NCI-H69 (cell line): ENCODE data around the gene DCP1A.
A peak's percentile ranks its signal among the peaks of the same experiment; 100 is the strongest.

ENCODE experiments used
- DNase-seq: peaks from one replicate; lab custom pipeline; 2025; lab: John Stamatoyannopoulos, UW

Gene DCP1A

DNA sequence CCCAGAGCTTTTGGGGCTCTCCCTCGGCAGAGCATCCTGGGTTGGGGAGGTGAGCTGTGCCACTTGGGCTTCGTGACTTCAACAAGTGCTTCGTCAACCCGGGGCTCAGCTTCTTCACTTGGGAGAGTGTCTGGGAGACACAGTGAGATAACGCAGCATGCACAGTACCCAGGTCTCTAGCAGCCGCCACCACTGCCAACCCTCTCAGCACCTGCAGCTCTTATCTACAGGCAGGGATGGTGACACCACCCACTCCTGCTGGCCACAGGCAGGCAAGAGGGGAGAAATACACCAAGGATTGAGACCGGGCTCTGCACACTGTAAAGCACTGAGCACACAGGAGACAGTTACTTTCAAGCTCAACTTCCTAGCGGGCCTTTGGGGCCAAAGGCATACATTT, 103.1 kb downstream of the DCP1A start:
- DNase-seq: no peak

- DNase-seq: no peak
These were observed 103.6 kb downstream of the DCP1A start for GRCh38 chr3:53243785-53244184.

- peak; percentile 88 for DNase-seq
These were observed 104.2 kb downstream of the DCP1A start for GRCh38 chr3:53243165-53243564.

DNA sequence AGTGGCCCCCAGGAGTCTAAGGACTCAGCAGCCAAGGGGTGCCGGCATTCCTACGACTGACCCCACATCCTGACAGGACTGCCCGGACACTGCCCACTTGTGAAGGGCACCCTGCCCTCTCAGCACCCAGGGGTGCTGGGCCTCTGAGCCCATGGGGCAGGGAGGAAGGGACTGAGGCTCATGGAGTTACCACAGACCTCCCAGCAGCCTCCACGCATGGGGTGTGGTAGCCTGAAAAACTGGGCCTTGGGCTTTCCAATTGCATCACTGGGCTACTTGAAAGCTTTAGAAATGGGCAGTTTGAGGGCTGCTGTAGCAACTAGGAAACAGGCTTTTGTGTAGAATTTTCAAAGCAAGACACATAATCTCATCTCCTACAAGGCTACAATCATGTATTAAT, 104.7 kb downstream of the DCP1A start:
- DNase-seq: no peak

DNA sequence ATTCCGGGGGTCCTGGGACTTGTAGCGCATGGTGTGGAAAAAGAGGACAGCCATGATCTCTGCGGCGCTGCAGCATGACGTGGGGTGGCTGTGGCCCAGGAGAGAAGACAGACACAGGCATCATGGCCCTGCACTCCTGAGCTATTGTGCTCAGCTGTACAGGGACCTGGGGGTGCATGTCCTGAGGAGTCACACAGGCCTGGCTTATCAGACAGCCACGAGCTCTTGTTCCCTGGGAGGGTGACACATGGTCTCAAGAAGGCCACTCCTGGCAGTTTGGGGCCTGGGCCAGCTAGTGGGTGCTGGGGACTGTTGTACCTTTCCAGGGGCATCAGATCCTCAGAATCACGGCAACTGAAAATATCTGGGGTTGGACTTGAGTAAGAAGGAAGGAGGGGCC, 105.2 kb downstream of the DCP1A start:
- no peak for DNase-seq

GRCh38 chr3:53240989-53241972, 106.1 kb downstream of the DCP1A start:
- no peak for DNase-seq

- no peak for DNase-seq
These were observed 107.5 kb downstream of the DCP1A start for GRCh38 chr3:53239800-53240199.

GRCh38 chr3:53238886-53239285, 108.5 kb downstream of the DCP1A start:
- DNase-seq: no peak

DNA sequence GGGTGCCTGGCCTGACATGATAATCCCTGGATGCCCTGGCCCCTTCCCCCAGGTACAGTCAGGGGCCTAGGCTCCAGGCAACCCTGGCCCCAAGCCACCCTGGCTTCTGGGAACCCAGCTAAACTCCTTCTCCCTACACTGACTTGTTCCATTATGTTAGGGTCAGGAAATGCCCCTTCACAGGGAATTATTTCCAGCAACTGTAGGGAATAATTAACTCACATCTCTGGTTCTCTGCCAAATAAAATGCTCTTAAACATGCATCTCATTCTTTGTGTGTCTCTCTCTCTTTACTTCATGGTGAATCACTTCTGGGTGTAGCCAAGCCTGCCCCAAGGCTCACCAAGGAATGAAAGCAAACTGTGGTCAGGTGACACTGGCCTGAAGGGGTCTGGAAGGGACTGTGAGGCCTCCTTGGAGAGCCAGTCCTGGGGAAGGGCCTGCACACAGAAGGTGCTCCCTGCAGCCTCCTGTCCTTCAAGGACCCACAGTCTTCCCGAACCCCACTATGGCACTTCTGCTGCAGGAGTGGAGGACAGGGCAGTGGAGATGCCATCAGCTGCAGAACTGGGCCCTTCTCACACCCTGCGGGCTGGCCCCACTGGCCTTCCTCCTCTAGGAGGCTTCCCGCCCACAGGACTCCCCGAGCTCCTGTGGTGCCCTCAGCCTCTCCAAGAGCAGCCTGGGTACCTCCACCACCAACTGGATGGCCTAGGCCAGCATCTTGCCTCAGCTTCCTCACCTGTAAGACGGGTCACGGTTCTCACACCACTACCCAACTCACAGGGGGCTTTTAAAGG, 109.1 kb downstream of the DCP1A start:
- peak; percentile 71 for DNase-seq

DNA sequence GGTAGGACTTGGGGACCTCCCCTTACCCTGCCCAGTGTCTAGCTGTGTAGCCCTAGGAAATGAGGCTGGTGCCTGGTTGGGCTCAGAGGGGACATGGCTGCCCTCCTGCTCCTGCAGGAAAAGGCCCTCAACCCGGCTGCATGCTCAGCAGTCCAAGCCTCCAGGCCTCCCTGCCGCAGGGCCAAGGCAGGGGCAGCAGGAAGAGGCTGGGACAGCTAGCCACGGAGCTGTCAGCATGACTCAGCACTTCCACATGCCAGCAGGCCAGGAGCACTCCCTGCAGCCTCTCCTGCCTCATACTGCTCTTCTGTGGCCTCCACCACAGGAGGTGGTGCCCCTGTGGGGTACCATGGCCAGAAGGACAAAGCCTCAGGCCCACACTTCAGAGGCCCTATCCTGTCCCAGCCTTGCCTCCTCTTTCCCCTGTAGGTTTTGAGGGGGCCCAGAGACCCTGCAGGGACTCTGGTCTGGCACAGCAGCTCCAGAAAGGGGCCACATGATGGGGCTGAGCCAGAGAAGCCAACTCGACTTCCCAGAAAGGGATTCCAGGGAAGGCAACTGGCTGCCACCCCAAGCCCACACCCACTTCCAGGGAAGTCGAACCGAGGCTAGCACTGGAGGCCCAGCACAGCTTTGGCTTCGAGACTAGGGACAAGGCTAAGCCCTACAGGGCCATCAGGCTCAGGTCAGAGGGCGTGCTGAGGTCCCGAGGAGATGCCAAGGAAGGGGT, 111.1 kb downstream of the DCP1A start:
- DNase-seq: peak; percentile 8

- DNase-seq: no peak
These were observed 111.8 kb downstream of the DCP1A start for GRCh38 chr3:53235545-53235944.

- no peak for DNase-seq
These were observed 112.5 kb downstream of the DCP1A start for GRCh38 chr3:53234841-53235232.

DNA sequence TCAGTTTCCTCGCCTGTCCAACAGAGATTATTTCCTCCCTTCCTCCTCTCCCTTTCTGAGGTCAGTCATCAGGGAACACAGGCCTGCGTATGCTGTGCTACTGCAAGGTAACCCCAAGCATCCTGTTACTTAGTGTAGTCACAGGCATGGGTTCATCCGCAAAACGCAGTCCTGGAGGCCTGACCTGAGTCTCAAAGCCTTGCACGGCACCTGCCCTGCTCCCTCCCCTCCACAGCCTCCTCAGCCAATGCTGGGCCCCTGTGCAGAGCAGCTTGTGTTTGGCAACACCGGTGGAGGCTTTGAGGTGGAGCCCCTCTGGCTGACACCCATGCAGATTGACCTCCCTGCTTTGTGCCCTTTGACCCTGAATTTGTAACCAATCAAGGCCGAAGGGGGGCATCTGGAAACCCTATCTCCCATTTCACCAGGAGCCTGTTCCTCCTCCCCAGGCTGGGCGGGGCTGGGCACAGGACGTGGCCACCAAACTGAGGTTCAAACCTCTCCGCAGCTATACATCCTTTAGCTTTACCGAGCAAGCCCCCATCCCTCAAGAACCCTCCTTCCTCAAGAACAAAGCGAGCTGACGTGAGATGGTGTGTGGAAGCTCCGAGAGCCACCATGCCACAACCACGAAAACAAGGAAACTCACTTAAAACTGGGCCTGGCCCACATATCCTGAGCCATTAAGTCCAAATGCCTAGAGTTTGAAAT, 113.1 kb downstream of the DCP1A start:
- no peak for DNase-seq
